ENCODE data around the gene CADM3.

Gene CADM3

DNA sequence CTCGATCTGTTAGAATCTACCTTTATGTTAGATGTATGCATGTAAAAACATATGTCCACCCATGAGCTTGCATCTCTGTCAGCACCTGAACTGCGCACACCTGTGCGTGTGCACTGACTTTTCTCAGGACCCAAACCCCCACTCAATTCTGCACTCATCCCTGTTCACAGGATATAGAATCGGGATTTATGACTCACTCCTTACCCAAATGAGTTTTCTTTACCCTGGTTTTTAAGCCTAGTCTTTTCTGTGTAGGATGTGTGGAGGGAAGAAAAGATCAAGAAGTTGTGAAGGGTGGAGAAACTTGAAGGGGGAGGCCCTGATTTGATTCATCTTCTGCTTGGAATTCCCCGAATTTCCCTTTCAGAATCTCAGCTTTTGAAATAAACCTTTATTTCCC, 35.7 kb downstream of the CADM3 start:
- DNase-seq (ENCODE audit: low read depth), result no peak

DNA sequence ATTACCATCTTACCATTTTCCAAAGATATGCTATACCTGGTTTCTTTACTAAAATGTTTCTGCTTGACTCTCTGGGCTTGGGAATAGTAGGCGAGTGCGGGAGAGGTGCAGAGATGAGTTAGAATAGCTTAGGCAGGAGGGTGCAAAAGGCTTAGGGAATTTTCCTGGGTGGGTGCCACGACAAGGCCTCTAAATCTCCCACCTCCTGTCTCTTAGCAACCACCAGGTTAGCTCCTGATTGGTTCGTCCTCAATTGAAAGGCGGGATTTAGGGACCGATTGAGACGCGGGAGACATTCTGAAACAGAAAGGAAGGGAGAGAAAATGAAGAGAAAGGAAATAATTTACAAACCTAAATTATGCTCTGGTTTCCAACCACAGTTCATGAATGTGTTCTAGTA, 36.4 kb downstream of the CADM3 start:
- no peak for DNase-seq (ENCODE audit: low read depth)

DNA sequence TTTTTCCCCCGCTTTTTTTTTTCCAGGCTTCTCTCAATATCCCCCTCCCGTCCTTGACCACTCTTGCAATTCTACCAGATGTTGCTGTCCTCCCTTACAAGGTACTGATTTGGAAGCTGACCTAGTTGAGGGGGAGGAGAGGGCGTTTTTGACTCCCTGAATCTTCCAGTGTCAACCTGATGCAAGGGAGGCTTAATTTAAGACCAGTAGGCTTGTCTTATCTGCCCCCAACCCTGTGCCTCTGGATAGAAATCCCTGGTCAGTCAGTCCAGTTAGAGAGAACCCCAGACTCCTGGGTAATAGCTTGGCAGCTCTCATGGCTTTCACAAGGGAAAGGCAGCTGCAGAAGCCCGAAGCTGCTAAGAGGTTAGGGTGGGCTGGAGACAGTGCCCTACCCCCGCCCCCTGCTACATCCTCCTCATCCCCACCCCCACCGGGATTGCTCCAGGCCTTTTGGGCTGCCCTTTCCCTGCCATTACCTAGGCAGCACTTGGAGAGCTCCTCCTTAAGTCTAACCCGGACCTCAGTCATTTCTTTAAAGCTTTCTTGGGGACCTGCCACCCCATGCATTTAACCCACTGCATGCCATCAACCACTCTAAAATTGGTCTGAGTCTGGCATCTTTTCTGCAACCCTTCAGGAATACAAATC, 36.9 kb downstream of the CADM3 start:
- no peak for DNase-seq (ENCODE audit: low read depth)

DNA sequence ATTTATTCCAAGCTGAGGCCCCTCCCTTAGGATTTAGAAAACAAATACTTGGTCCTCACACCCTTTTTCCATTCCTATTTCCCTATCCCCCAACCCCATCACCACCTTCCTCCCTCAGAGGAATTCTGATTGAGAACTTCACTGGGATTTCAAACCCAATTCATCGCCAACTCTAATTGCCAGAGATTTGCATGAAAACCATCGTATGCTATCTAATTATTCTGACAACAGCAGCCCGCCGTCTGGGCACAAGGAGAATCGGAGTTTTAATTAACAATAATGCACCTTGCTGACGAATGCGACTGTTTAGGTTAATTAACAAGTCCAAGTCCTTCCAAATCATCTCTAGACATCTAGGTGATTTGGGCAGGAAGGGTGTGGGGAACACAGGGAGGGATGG, 37.6 kb downstream of the CADM3 start:
- no peak for DNase-seq (ENCODE audit: low read depth)

DNA sequence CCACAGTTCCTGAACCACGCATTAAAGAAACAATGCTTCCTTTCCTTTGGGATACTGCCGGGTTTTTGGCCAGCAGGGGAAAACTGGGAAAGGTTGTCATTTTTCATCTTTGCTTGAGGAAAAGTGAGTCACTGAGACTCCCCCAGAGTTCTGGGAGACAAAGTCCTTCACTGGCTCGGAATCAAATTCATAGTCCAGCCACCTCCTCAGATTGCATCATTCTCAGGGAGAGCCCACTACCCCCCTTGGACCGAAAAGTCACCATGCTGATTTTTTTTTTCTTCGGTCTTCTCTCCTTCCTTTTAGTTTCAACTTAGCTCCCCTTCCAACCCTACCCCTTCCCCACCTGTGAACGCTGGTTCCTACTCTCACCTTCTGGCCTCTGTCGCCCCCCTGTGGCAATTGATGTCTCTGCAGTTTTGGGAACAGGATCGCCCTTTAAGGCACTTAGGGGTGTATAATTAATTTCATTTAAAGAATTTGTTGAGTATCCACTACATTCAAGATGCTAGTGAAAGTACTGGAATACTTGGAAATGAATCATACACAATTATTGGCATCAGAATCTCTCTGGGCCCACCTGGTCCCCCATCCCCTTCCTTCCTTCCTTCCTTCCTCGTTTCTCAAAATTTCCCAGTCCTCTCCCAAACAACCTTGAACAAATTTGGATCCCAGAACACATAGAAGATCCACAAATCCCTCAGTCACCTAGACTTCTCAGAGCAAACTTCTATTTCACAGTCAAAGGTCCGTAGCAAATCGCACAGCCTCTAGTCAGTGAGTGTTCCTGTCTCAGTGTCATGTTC, 40.1 kb downstream of the CADM3 start:
- DNase-seq (ENCODE audit: low read depth), result peak; percentile 33

DNA sequence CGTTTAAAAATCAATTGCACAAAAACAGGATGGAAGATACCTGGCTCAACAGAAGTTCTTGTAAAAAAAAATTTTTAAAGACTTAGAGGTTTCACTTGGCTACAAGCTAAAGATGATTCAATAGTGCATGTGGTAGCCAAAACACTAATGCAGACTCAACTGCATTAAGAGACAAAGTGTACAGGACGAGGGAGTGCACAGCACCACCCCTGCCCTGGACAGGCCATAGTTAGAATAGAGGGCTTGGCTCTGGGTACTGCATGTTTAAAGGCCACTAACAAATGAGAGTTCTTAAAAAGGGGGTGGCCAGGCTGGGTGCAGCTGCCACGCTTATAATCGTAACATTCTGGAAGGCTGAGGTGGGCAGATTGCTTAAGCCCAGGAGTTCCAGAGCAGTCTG, 41.2 kb downstream of the CADM3 start:
- no peak for DNase-seq (ENCODE audit: low read depth)

DNA sequence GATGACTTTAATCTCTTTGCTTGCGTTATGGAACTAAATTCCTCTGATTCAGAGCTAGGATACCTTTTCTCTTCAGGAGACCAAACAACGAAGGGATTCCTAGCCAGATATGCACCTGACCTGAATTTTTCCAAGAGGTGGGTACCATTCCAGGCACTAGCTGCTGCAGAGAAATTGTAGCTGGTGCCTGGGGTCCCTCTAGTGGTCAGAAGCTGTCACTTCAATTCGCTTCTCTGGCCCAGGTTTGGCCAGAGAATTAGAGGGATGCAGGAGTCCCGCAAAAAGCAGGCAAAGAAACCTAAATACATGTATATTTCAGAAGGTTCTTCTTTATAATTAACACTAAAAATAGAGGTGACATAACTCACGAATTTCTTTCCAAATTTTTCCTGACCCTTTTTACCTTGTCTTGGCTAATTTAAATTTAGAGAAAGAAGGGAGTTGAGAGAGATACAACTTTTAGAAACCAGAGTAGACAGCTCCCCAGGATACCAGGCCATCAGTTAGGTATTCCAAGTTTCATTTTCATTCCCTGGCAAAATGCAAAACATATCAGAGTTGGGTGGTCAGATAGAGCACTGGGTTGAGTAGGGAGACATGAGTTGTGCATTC, 42.8 kb downstream of the CADM3 start:
- DNase-seq (ENCODE audit: low read depth), result peak; percentile 20

DNA sequence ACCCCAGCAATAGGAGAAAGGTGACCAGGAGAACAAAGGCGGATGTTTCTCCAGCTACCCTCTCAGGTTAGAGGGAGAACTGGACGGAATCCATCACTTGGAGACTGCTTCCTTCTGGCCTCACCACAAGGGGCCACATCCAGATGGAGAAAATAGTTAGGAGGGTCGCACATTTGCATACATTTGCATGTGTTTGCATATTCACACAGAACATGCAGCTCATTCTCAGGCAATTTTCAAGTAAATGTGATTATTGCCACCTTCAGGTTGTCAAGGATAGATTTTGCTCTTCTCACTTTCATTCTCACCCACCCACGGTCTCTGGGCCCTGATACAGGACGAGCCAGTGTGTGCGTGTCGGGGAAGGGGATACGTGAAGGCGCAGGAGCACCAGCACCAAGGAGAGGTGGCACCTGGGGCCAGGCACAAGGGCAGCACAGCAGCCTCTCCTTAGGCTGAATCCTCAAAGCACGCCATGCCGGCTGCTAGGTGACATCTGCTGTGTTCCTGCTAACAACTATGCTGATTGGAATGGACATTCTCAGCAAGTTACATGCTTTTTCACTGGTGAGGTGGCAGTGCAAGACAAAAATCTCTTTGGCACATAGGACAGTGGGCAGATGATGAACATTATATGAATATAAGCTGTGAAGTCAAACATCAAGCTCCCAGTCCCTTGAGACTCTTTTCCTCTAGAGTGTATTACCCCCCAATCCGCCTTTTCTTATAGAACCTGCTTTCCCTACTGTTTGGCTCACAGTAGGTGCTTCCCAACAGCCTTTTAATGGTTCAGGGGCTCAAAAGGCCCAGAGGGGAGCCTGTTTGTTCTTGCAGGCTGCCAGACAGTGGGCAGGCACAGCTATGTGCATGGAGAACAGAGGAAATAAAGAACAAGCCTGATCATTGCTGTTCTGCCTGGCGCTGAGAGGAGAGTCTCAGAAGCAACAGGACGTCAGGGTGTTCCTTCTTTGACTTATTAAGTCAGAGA, 47.5 kb downstream of the CADM3 start:
- DNase-seq (ENCODE audit: low read depth), result no peak

DNA sequence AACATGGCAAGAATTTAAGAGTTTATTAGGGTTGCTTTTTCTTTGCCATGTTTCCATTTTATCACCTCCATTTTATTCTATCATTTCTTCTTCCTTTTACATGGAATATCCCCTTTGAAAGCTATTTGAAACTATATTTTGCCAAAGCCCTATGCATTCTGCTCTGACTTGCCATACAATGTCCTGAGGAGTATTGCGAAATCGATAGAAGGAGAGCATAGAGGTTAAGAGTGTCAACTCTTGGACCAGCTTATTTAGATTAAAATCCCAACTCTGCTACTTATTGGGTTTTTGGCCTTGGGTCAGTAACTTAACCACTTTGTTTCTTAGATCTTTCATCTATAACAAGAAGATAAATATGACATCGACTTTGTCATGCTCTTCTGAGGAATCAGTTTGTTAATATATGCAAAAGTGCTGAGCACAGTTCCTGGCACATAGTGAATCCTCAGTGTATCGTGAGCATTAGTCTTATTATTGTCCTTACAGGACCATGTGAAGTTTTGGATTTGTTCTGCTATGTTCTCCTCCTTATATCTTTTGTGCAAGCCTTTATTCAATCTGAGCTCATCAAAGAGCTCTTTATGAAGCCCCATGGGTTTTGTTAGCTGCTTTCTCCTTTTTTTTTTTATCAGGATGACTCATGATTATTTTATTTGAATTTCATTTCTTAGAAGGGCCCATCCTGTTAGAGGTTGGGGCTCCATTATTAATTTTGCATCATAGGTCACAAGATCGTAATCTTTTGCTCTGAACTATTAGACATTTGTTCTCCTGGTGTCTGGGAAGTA, 50.9 kb downstream of the CADM3 start:
- no peak for DNase-seq (ENCODE audit: low read depth)

DNA sequence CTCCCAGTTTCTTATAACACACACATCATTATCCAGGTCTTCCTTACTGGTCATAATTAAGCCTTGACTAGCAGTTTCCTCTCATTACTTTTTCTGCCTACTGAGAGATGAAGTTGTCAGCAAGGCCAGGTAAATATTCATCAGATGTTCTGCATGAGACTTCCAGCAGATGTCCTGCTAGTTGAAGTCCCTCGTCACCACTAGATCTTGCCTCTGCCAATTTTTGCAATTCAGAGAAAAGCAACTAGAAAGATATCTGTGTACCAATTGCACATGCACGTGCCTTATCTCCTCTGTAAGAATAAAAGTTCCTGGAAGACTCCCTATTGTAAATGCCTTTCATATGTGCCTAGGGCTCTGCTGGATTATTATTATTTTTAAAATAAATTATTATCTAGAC, 51.6 kb downstream of the CADM3 start:
- no peak for DNase-seq (ENCODE audit: low read depth)

DNA sequence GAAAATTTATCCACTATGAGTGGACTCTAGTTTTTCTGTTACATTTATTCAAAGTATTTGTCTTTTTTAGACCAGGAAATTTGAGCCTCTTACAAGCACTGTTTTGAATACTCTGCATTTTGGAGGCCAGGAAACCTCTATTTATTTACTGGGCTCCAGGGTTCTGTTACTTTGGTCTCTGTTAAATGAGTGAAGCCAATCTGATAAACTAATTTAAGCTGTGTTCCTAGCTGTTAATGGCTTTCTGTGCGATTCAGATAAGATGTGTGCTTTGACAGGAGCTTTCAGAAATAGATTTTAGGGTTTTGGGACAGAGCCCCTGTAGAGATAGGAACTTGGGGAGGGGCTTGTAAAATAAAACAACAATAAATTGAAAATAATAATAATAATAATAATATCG, 57.1 kb downstream of the CADM3 start:
- DNase-seq (ENCODE audit: low read depth), result no peak

DNA sequence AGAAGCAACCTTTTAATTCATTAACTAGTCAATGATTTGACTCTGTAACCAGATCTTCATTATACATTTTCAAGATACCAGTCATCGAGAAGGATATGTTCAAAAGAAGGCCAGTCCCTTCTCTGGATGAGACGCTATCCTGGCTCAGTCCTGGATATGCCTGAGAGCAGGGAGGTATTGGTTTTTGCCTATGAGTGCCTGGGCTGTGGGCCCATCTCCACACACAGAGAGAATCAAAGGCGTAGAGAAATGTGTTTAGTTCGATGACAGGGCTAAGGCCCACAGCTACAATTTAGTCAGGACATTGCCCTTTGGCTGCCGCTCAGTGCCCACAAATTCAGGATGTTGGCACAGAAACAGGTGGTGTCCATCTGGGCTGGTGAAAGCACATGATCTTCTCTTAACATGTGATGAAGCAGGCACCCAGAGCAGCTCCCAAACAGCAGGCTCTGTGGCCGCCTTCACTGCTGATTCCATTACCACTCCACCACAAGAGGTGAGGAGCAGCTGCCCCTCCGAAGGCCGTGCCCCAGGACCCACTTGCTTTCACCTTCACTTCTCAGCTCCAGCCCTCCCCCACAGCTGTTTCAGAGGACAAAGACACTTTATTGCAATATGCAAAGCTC, 58.0 kb downstream of the CADM3 start:
- DNase-seq (ENCODE audit: low read depth), result no peak

DNA sequence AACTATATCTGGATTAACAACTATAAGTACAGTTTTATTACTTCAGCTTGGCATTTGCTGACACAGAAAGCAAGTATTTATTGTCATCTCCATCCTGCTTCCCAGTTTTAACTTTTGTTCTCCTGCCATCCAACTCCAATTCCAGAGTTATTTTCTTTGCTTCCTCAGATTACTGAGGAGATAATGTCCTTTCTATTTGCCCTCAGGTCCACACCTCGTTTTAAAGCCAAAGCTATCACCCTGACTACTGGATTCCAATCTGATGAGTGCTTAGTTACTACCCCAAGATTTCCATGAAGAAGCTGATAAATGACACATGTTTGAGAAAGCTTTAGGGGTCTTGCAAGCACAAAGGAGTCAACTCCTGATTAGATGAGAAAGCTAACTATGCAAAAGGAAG, 58.5 kb downstream of the CADM3 start:
- DNase-seq (ENCODE audit: low read depth), result no peak

DNA sequence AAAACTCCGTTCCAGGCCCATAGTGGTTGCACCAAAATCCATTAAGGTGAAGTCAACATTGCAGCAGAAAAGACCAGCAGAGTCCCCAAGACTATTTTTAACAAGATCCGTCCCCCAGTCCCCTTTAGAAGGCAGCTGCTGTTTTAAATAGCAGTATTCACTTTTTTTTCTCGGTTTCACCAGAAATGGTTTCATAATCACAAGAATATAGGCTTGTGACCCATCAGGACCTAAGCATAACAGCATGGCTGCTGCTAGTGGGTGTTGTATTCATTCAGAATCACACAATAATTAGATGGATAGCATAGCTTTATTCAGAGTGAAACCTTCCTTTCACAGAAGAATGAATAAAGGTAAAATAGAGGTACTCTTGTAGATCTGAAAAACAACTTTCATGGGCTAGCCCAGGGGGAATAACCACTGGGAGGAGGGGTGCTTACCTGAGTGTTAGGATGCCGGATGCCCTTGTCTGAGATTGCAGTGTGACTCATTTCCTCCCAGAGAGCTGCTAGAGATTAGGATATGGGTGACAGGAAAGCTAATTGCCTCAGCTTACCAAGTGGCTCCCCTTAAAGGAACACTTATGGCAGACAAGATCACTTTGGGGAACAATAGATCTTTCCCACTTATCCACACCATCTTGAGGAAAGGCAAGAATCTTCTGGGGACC, 68.3 kb downstream of the CADM3 start:
- DNase-seq (ENCODE audit: low read depth), result no peak

DNA sequence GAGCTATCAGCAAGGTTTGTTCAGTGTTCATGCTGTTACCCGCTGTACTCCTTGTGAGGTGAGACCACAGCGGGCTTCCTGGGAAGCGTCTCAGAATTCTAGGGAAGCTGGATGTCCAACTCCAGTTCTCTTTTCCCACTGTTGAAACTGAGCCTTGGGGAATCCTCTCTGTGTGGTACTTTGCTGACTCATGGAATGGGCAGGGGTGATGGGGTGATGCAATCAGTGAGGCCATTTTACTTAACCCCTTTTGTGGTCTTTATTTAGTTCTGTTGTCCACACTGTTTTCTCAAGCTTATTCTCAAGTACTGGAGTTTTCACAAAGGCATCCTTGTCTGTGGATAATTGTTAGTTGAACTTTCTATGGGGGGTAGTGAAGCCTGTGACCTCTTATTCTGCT, 75.9 kb downstream of the CADM3 start:
- DNase-seq (ENCODE audit: low read depth), result no peak

DNA sequence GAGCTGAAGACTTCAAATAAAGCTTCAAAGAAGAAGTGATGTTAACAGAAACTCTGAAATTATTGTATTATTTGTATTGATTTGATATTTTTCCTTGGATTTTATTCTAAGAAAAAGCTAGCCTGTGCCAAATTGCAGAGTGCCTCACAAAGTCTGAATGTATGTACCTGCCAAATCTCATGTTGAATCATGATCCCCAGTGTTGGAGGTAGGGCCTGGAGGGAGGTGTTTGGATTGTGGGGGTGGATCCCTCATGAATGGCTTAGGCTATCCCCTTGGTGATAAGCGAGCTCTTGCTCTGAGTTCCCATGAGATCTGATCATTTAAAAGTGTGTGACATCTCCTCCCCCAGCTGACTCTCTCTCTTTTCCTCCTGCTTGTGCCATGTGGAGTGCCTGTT, 76.9 kb downstream of the CADM3 start:
- no peak for DNase-seq (ENCODE audit: low read depth)

DNA sequence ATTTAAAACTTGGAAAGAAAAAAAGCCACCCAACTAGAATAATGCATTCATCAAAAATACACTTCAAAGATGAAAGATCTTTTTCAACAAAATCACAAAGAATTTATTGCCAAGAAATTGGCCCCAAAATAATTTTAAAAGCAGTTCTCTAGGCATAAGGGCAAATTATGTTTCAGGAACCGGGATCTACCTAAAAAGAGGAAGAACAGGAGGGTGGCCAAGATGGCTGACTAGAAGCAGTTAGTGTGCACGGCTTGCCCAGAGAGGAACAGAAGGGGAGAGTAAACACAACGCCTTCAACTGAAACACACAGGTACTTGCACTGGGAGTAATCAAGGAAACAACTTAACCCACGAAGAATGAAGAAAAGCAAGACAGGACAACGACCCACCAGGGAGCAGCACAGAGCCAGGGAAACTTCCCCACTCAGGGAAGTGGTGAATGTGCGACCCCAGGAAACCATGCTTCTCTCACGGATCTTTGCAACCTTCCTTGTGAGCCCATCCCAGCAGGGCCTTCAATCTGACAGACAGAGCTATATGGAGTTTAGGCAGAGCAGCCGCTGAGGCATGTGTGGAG, 79.3 kb downstream of the CADM3 start:
- DNase-seq (ENCODE audit: low read depth), result no peak
